ENCODE measurements around the gene KRT12. TPM values are rescaled to one million over a fixed set of nuclear protein-coding genes. Genes with fewer than 3 reads are reported as not detected.
"Not testable (repeated sequence)": the region's sequence is repeated elsewhere in the genome, so short reads cannot be mapped to it uniquely, and the experiment has no call there.

KRT12 gene
- total RNA-seq, 1 experiment from 2014 or later, result not detected

DNA sequence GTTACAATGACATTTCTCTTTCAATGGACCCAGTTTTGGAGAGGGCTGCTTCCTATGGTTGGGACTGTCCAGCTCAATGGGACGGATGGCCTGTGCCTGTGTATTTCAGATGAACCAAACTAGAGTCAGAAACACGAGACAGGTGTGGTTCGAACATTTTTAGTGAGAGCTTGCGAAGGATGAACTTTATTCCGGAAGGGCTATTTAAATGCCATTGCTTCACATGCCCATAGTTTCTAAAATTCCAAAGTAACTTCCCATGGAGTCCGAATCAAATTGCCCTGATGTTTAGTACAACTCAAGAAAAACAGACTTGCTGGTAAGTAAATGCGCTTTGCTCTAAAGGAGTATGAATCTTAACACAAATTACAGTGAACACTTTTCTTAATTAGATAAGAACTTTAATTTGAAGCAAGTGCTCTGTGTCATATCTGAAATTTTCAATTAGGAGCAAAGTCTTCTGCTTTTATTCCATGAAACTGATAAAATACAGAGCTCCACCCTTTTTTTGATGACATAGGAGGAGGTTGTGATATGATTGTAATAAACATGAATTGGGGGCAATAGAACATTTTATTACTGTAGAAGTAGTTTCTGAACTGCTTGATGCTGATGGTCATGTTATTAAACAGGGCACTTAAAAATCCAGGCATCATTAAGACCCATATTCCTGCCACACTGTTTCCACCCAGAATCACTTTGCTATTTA lies 16.8 kb upstream of the KRT12 start:
- no peak for DNase-seq (ENCODE audit: low read depth)

DNA sequence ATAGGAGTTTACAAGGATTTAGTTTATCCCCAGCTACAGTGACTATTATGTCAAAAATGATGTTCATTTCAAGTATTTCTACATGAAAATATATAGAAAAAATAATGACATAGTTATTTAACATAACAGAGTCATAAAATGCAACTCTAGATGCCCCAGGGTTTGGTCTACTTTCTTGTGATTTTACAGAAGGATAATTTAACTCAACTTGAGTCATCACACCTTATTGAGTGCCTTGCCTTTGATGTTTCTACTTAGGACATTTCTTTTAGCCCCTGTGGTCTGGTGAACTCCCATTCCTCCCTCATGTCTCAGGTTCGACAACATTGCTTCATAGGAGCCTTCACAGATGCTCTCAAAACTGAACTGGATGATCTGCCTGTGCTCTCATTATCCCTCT lies 16.0 kb upstream of the KRT12 start:
- DNase-seq (ENCODE audit: low read depth), result no peak

DNA sequence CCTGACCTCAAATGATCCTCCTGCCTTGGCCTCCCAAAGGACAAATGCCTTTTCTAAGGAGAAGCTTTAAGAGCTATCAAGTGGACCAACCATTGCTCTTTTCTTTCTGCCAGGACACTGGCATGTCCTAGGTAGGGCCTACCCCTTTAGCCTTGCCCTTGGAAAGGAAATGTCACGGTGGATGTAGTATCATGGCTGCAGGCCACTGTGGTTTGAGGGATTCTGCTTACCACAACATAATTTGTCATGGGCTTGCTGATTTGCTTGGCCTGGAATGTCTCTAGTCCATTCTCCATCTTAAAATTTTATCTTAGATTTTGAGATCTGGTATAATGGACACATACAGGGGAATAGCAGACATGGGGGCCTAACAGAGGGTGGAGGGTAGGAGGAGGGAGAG lies 12.0 kb upstream of the KRT12 start:
- DNase-seq (ENCODE audit: low read depth), result peak; percentile 37

DNA sequence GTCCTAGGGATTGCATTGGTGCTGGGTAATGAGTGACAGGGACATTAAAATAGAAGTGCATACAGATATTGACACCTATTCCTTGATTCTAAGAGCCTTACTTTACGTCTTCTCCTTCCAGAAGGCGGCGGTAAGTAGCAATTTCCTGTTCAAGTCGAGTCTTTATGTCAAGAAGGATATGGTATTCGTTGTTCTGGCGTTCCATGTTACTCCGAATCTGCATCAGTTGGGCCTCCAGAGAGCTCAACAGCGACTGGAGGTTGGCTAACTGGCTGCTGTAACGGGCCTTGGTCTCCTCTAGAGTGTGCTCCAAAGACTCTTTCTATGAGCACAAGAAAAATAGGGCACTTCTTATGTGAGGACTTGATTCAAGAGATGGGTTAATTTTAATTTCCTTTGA lies 11.0 kb upstream of the KRT12 start:
- DNase-seq (ENCODE audit: low read depth), result no peak

DNA sequence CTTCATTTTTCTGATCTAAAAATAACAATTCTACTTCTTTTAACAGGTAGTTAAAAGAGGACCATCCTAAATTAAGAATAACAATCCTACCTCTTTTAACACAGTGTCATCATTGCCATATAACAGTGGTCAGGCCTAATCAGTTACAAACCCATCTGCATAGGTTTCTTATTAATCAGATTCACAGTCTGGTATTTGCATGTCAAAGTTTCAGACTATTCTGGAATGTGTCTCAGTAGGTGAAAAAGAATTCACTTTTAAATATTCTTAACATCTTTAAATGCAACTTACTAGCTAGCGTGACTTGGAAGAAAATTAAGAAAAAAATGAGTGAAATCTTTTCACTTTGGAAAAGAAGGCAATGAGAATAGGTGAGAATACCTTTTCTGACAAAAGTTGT lies 6.8 kb upstream of the KRT12 start:
- no peak for DNase-seq (ENCODE audit: low read depth)

DNA sequence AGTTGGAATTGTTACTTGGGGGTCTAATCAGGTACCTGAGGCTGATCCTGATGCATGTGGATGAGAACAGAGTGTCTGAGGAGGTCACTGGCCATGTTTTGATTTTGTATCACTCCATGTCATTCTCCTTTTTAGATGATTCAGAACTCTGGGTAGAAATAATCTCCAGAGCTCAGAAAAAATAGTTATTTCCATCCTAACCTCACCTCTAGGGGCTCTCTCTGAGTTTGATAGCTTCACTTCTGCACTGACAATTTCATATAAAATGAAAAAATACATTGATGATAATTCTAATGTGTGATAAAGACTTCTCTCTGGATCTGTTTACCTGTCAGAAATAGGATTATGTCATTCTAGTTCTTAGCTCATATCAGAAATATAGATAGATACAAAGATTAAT lies 6.2 kb upstream of the KRT12 start:
- no peak for DNase-seq (ENCODE audit: low read depth)

- no peak for DNase-seq (ENCODE audit: low read depth)
Measured at GRCh38 chr17:40872416-40872815, 5.4 kb upstream of the KRT12 start.

GRCh38 chr17:40871316-40871715 lies 4.3 kb upstream of the KRT12 start:
- no peak for DNase-seq (ENCODE audit: low read depth)

- no peak for DNase-seq (ENCODE audit: low read depth)
Measured at GRCh38 chr17:40870136-40870535, 3.1 kb upstream of the KRT12 start.

DNA sequence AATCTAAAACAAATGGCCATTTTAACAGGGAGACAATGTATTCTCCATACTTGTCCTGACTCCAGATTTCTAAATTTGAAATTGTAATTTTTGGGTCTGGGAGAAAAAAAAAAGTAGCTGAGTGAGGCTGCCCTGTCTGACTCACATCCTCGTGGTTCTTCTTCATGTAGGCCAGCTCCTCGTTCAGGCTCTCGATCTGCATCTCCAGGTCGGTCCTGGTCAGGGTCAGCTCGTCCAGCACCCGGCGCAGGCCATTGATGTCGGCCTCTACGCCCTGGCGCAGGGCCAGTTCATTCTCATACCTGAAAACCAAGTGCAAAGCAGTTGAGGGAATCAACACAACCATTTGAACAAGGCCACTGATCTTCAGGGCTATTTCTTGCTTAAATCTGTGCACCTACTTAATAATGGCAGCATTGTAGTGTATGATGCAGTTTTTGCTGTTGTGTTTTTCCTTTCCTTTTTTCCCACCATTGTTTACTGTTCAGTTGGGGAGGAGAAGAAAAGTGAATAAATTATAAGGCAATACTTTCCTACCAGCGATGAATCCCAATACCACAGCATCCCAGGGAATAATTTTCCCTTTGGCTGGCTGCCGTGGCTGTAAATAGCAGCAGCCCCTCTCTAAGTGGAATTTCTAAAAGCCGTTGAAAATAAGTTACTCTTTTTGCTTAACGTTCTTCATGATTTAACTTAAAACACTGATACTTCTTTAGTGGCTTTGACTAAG lies 2.2 kb downstream of the KRT12 start:
- no peak for DNase-seq (ENCODE audit: low read depth)

GRCh38 chr17:40862985-40863733 lies 3.9 kb downstream of the KRT12 start:
- no peak for DNase-seq (ENCODE audit: low read depth)

GRCh38 chr17:40859536-40859935 lies 7.5 kb downstream of the KRT12 start:
- DNase-seq (ENCODE audit: low read depth), result no peak

- not testable (repeated sequence) for DNase-seq (ENCODE audit: low read depth)
Measured at GRCh38 chr17:40858667-40859066, 8.4 kb downstream of the KRT12 start.

GRCh38 chr17:40857535-40857934 lies 9.5 kb downstream of the KRT12 start:
- no peak for DNase-seq (ENCODE audit: low read depth)

- DNase-seq (ENCODE audit: low read depth), result peak; percentile 84
Measured at GRCh38 chr17:40854175-40854814, 12.7 kb downstream of the KRT12 start.

DNA sequence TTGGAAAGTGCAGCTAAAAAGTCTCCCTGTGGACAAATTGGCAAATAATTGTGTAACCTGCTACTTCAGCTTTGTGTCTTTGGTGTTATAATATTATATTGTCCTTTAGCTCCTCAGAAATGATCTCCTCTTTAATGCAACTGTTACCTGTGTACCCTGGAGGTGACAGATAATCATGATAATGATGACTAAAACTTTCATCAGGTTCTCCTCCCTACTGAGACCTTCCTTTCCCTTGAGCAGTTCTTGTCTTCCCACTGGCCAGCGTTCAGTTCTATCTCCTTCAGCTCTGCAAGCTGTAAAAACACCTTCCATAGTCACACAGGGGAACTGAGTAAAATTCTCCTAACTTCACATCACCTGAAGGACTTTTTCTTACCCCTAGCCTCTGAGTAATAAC lies 14.7 kb downstream of the KRT12 start:
- no peak for DNase-seq (ENCODE audit: low read depth)

DNA sequence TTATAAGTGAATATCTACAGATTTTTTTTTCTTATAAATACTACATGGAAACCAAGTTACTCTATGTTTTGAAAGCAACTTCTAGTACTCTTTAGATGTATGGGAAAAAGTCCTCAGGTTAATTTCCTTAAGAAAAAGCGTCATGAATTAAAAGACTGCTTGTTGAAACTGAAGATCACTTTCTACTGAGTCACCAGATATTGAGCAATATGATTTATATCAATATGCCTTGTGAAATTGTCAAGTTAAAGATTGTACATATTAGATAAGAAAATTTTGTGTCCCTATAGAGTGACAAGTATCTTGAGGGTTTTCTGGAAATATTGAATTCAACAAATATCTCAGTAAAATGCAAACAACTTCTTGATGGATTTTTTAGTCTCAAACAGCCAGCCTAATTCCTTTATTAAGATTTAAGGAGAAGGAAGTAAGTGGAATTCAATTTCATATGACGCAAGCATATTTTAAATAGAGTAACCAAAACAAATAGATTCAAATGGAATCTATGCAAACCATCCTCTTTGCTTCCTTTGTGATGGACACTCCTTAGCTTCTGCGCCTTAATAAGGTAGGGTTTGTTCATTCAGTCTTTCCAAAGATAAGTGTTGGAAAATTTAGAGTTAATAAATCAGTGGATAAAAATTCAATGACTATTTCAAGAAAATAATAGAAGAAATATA lies 16.6 kb downstream of the KRT12 start:
- no peak for DNase-seq (ENCODE audit: low read depth)

DNA sequence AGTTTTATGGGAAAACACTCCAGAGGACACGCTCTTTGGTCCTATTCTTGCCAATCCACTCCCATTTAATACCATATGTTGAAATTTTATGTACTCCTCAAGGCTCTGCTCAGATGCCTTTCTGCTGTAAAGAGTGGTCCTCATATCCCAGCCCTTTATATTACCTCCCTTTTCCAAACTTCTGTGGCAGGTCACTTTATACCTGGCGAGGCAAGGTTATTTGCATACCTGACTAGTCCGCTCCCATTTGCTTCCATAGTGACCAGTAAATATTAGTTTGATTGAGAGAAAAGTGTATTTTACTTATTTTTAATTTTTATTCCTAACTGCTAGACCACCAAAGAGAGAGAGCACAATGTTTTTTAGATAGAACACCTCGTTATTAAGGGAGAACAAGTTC lies 17.3 kb downstream of the KRT12 start:
- DNase-seq (ENCODE audit: low read depth), result no peak

GRCh38 chr17:40848583-40849235 lies 18.3 kb downstream of the KRT12 start:
- no peak for DNase-seq (ENCODE audit: low read depth)

DNA sequence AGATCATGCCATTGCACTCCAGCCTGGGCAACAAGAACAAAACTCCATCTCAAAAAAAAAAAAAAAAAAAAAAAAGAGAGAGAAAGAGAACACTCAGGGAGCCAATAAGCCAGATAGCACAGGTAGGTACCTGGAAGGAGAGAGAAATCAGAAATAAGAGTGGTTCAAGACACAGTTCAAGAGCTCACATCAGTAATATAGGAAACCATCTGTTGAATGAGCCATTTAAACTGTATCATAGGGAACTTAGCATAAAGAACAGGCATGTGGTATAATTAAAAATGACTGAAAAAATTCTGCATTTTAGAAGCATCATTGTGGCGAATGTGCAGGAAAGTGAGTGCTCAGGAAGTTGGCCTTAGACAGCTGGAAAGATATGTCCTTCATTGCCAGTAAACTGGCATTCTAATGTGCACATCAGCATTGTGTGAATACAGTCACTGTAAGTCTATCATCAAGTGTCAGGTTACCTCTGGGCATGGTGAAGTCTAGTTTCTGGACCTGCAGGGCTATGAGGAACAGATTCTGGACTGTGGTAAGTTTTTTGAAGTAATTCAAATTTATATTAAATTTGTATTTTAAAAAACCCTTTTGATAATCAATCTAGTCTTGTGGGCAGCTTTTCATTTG lies 20.4 kb downstream of the KRT12 start:
- DNase-seq (ENCODE audit: low read depth), result peak; percentile 37

GRCh38 chr17:40844671-40845107 lies 22.3 kb downstream of the KRT12 start:
- no peak for DNase-seq (ENCODE audit: low read depth)

Data from M059J (cell line).